NT2/D1 (cell line): Measurements from ENCODE around the gene FPR2.

Experiments
- SUZ12 ChIP-seq: IDR thresholded peaks from 2 replicates; pipeline ENCODE4 v1.6.1; 2011; ENCODE audit not compliant: insufficient read length, insufficient read depth; ENCODE audit errors: extremely low read depth
- YY1 ChIP-seq: IDR thresholded peaks from 2 replicates; pipeline ENCODE4 v1.6.1; 2011; ENCODE audit not compliant: insufficient read length, insufficient read depth
- ZNF274 ChIP-seq: IDR thresholded peaks from 2 replicates; pipeline ENCODE4 v1.6.1; 2011; ENCODE audit warnings: mild to moderate bottlenecking, low read depth, low read length

- TF ChIP-seq ZNF274 (no peak), YY1 (no peak), SUZ12 (no peak)
Observed at GRCh38 chr19:51715850-51716249, 45.1 kb upstream of the FPR2 start.
